Measurements from ENCODE around the gene MC4R.

MC4R gene

GRCh38 chr18:60350941-60351340 is 21.6 kb downstream of the MC4R start:
- no peak overlapping the region for H3K27ac ChIP-seq (ENCODE audit: low read depth, low read length, poor library complexity, severe bottlenecking)
- no peaks in the 10 kb centered on the region for H3F3A ChIP-seq (ENCODE audit: insufficient read depth, low read length)
- H3K4me3 ChIP-seq (ENCODE audit: low read depth, low read length, poor library complexity, severe bottlenecking), result no peak overlapping the region
- H3K27me3 ChIP-seq (ENCODE audit: insufficient read depth, low read length), result no peaks in the 10 kb centered on the region
- no peak overlapping the region for H3K9ac ChIP-seq (ENCODE audit: low read length)
- no peak overlapping the region for H2AFZ ChIP-seq (ENCODE audit: low read length)
- no peaks in the 10 kb centered on the region for H3K4me1 ChIP-seq (ENCODE audit: insufficient read depth, low read length, severe bottlenecking)
- H3K9me2 ChIP-seq (ENCODE audit: low read depth, low read length), result no peaks in the 10 kb centered on the region
- no peaks in the 10 kb centered on the region for H3K36me3 ChIP-seq (ENCODE audit: insufficient read depth, low read length)
- no peak overlapping the region for H3K4me2 ChIP-seq (ENCODE audit: low read length)
- TF ChIP-seq EZH2 (IDR thresholded peaks at IDR 0.05; ENCODE audit: borderline replicate concordance, low read length) (no peak), CTCF (IDR thresholded peaks at IDR 0.05; ENCODE audit: low read length) (no peak)
- H3K9me3 ChIP-seq (ENCODE audit: low read length), result 0 out of 2 replicates have a peak, but pooled peaks cover 2% of the 10 kb centered on the region
- no peaks in the 10 kb centered on the region for H4K20me1 ChIP-seq (ENCODE audit: insufficient read depth, low read length)
- H3K79me2 ChIP-seq (ENCODE audit: insufficient read depth, low read length), result no peaks in the 10 kb centered on the region

GRCh38 chr18:60350150-60350549 is 22.4 kb downstream of the MC4R start:
- H4K20me1 ChIP-seq (ENCODE audit: insufficient read depth, low read length), result no peaks in the 10 kb centered on the region
- no peak overlapping the region for H3K4me3 ChIP-seq (ENCODE audit: low read depth, low read length, poor library complexity, severe bottlenecking)
- TF ChIP-seq CTCF (IDR thresholded peaks at IDR 0.05; ENCODE audit: low read length) (no peak), EZH2 (IDR thresholded peaks at IDR 0.05; ENCODE audit: borderline replicate concordance, low read length) (no peak)
- no peaks in the 10 kb centered on the region for H3K9me2 ChIP-seq (ENCODE audit: low read depth, low read length)
- H3K9ac ChIP-seq (ENCODE audit: low read length), result no peak overlapping the region
- no peaks in the 10 kb centered on the region for H3F3A ChIP-seq (ENCODE audit: insufficient read depth, low read length)
- H3K27ac ChIP-seq (ENCODE audit: low read depth, low read length, poor library complexity, severe bottlenecking), result no peak overlapping the region
- no peak overlapping the region for H2AFZ ChIP-seq (ENCODE audit: low read length)
- H3K4me2 ChIP-seq (ENCODE audit: low read length), result no peak overlapping the region
- no peaks in the 10 kb centered on the region for H3K4me1 ChIP-seq (ENCODE audit: insufficient read depth, low read length, severe bottlenecking)
- H3K36me3 ChIP-seq (ENCODE audit: insufficient read depth, low read length), result no peaks in the 10 kb centered on the region
- 0 out of 2 replicates have a peak, but pooled peaks cover 2% of the 10 kb centered on the region for H3K9me3 ChIP-seq (ENCODE audit: low read length)
- no peaks in the 10 kb centered on the region for H3K27me3 ChIP-seq (ENCODE audit: insufficient read depth, low read length)
- no peaks in the 10 kb centered on the region for H3K79me2 ChIP-seq (ENCODE audit: insufficient read depth, low read length)

GRCh38 chr18:60347526-60348045 is 25.0 kb downstream of the MC4R start:
- Histone ChIP-seq H3K36me3 (ENCODE audit: insufficient read depth, low read length) (no peaks in the 10 kb centered on the region), H4K20me1 (ENCODE audit: insufficient read depth, low read length) (no peaks in the 10 kb centered on the region), H3K4me3 (ENCODE audit: low read depth, low read length, poor library complexity, severe bottlenecking) (no peak overlapping the region), H2AFZ (ENCODE audit: low read length) (no peak overlapping the region), H3K9me3 (ENCODE audit: low read length) (0 out of 2 replicates have a peak, but pooled peaks cover 2% of the 10 kb centered on the region), H3F3A (ENCODE audit: insufficient read depth, low read length) (no peaks in the 10 kb centered on the region), H3K27me3 (ENCODE audit: insufficient read depth, low read length) (no peaks in the 10 kb centered on the region), H3K27ac (ENCODE audit: low read depth, low read length, poor library complexity, severe bottlenecking) (no peak overlapping the region), H3K4me1 (ENCODE audit: insufficient read depth, low read length, severe bottlenecking) (no peaks in the 10 kb centered on the region), H3K4me2 (ENCODE audit: low read length) (no peak overlapping the region), H3K9ac (ENCODE audit: low read length) (no peak overlapping the region), H3K79me2 (ENCODE audit: insufficient read depth, low read length) (no peaks in the 10 kb centered on the region), H3K9me2 (ENCODE audit: low read depth, low read length) (no peaks in the 10 kb centered on the region)
- no peak for TF ChIP-seq CTCF (IDR thresholded peaks at IDR 0.05; ENCODE audit: low read length)
- no peak for TF ChIP-seq EZH2 (IDR thresholded peaks at IDR 0.05; ENCODE audit: borderline replicate concordance, low read length)
